Testis (tissue), 2 donors: Measurements from ENCODE around the gene CDK8.

Experiments
- POLR2A ChIP-seq: fragments of 450-650 bp; IDR thresholded peaks from one replicate; pipeline ENCODE4 v1.6.1; 2017; ENCODE audit warnings: antibody characterized with exemption, mild to moderate bottlenecking, moderate library complexity
- TF ChIP-seq, protein P1 (sequence below), 3 experiments: fragments of 450-650 bp in 2 of 3; fragments of 200-600 bp in 1 of 3; sonication (generic) in 1 of 3; IDR thresholded peaks; one replicate each; pipeline ENCODE4 v1.5.1; 2016 to 2019; ENCODE audit warnings: antibody characterized with exemption in 3 of 3, mild to moderate bottlenecking in 2 of 3, moderate library complexity in 1 of 3

- TF ChIP-seq, protein P1, sequence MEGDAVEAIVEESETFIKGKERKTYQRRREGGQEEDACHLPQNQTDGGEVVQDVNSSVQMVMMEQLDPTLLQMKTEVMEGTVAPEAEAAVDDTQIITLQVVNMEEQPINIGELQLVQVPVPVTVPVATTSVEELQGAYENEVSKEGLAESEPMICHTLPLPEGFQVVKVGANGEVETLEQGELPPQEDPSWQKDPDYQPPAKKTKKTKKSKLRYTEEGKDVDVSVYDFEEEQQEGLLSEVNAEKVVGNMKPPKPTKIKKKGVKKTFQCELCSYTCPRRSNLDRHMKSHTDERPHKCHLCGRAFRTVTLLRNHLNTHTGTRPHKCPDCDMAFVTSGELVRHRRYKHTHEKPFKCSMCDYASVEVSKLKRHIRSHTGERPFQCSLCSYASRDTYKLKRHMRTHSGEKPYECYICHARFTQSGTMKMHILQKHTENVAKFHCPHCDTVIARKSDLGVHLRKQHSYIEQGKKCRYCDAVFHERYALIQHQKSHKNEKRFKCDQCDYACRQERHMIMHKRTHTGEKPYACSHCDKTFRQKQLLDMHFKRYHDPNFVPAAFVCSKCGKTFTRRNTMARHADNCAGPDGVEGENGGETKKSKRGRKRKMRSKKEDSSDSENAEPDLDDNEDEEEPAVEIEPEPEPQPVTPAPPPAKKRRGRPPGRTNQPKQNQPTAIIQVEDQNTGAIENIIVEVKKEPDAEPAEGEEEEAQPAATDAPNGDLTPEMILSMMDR (IDR thresholded peaks at IDR 0.05): no peak
- no peak for TF ChIP-seq POLR2A
Observed at GRCh38 chr13:26327940-26328725, 74.2 kb downstream of the CDK8 start.
